Neural cell (in vitro differentiated cells): ENCODE data around the gene MIGA2. TPM values are rescaled to one million over a fixed set of nuclear protein-coding genes. Genes with fewer than 3 reads are reported as not detected.

Experiments used
- H2AFZ ChIP-seq: fragments of 200-600, 300-800 bp; sonication (generic), shearing (Covaris generic); 2 replicates; pipeline ENCODE4 v1.6.0; 2014; ENCODE audit warnings: low read depth, mild to moderate bottlenecking, antibody characterized with exemption, low read length, moderate library complexity
- H3F3A ChIP-seq: fragments of 200-600 bp; shearing (Covaris generic); 2 replicates; pipeline ENCODE4 v1.6.1; 2016; ENCODE audit warnings: mild to moderate bottlenecking, moderate library complexity, mixed read lengths, antibody characterized with exemption, low read length; ENCODE audit not compliant: insufficient read depth, poor library complexity, severe bottlenecking
- H3K27ac ChIP-seq: fragments of 200-600, 300-800 bp; sonication (generic), shearing (Covaris generic); 2 replicates; pipeline ENCODE4 v1.5.1; 2014; ENCODE audit warnings: mild to moderate bottlenecking, low read length, moderate library complexity
- H3K27me3 ChIP-seq: fragments of 300-800, 200-600 bp; sonication (generic), shearing (Covaris generic); 2 replicates; pipeline ENCODE4 v1.6.0; 2014; ENCODE audit warnings: mild to moderate bottlenecking, low read depth, low read length, moderate library complexity; ENCODE audit not compliant: insufficient read depth
- H3K36me3 ChIP-seq: fragments of 300-800, 200-600 bp; sonication (generic), shearing (Covaris generic); 2 replicates; pipeline ENCODE4 v1.5.1; 2014; ENCODE audit warnings: mild to moderate bottlenecking, antibody characterized with exemption, low read length, moderate library complexity; ENCODE audit not compliant: insufficient read depth
- H3K4me2 ChIP-seq: fragments of 300-800, 200-600 bp; sonication (generic), shearing (Covaris generic); 2 replicates; pipeline ENCODE4 v1.6.0; 2014; ENCODE audit warnings: mild to moderate bottlenecking, low read length
- H3K4me3 ChIP-seq: fragments of 300-800, 200-600 bp; sonication (generic), shearing (Covaris generic); 2 replicates; pipeline ENCODE4 v1.5.1; 2014; ENCODE audit warnings: mild to moderate bottlenecking, low read length, moderate library complexity
- H3K79me2 ChIP-seq: fragments of 200-600 bp; shearing (Covaris generic); replicated peaks from 2 replicates; pipeline ENCODE4 v1.6.0; 2014; ENCODE audit warnings: mild to moderate bottlenecking, low read length, moderate library complexity; ENCODE audit not compliant: insufficient read depth
- H3K9ac ChIP-seq: fragments of 300-800, 200-600 bp; sonication (generic), shearing (Covaris generic); 2 replicates; pipeline ENCODE4 v1.6.1; 2016; ENCODE audit warnings: mild to moderate bottlenecking, low read length, mixed read lengths
- H3K9me2 ChIP-seq: fragments of 200-600 bp; shearing (Covaris generic); 2 replicates; pipeline ENCODE4 v1.6.1; 2016; ENCODE audit warnings: mild to moderate bottlenecking, low read length, mixed read lengths; ENCODE audit not compliant: insufficient read depth
- H3K9me3 ChIP-seq: fragments of 200-600, 300-800 bp; sonication (generic), shearing (Covaris generic); 2 replicates; pipeline ENCODE4 v1.6.1; 2016; ENCODE audit warnings: mild to moderate bottlenecking, mixed run types, low read length, moderate library complexity, mixed read lengths
- H4K20me1 ChIP-seq: fragments of 200-600 bp; shearing (Covaris generic); 2 replicates; pipeline ENCODE4 v1.6.1; 2016; ENCODE audit warnings: mild to moderate bottlenecking, mixed run types; ENCODE audit not compliant: insufficient read depth
- CTCF ChIP-seq: fragments of 450-650 bp; IDR thresholded peaks from 2 replicates; pipeline ENCODE4 v1.5.1; 2014; ENCODE audit warnings: antibody characterized with exemption, mild to moderate bottlenecking, moderate library complexity; ENCODE audit not compliant: poor library complexity, severe bottlenecking
- EP300 ChIP-seq: fragments of 450-650 bp; conservative IDR thresholded peaks from 2 replicates; pipeline ENCODE4 v1.6.1; 2014; ENCODE audit warnings: antibody characterized with exemption, mild to moderate bottlenecking, moderate library complexity; ENCODE audit not compliant: poor library complexity, severe bottlenecking
- EZH2 ChIP-seq: fragments of 200-600, 300-800 bp; shearing (Covaris generic), sonication (generic); IDR thresholded peaks from 2 replicates; pipeline ENCODE4 v1.6.1; 2014; ENCODE audit warnings: antibody characterized with exemption, low read length, borderline replicate concordance, mild to moderate bottlenecking; ENCODE audit not compliant: insufficient read depth, poor library complexity, severe bottlenecking
- MXI1 ChIP-seq: fragments of 450-650 bp; conservative IDR thresholded peaks from 2 replicates; pipeline ENCODE4 v1.6.1; 2014; ENCODE audit warnings: antibody characterized with exemption, mild to moderate bottlenecking; ENCODE audit not compliant: poor library complexity, severe bottlenecking
- POLR2AphosphoS5 ChIP-seq: IDR thresholded peaks from 2 replicates; pipeline ENCODE4 v1.6.1; 2012
- RAD21 ChIP-seq: fragments of 450-650 bp; conservative IDR thresholded peaks from 2 replicates; pipeline ENCODE4 v1.6.1; 2014; ENCODE audit warnings: antibody characterized with exemption, mild to moderate bottlenecking, moderate library complexity
- REST ChIP-seq: IDR thresholded peaks from 2 replicates; pipeline ENCODE4 v1.6.1; 2012; ENCODE audit warnings: borderline replicate concordance
- SMC3 ChIP-seq: fragments of 450-650 bp; conservative IDR thresholded peaks from 2 replicates; pipeline ENCODE4 v1.6.1; 2014; ENCODE audit warnings: antibody characterized with exemption, mild to moderate bottlenecking, moderate library complexity; ENCODE audit not compliant: poor library complexity
- TAF1 ChIP-seq: IDR thresholded peaks from 2 replicates; pipeline ENCODE4 v1.6.1; 2012; ENCODE audit warnings: low read depth
- polyA plus RNA-seq: library from polyadenylated mRNA; depleted of rRNA; stranded (reverse); fragments of >200 nt; gene quantifications from 2 replicates; pipeline ENCODE4 v1.2.3, GENCODE V29; 2014

Gene MIGA2
- polyA plus RNA-seq, 1 donor from 2014 or later: 42.4 TPM

- no peaks in the 10 kb centered on the region for H3K36me3 ChIP-seq
- no peaks in the 10 kb centered on the region for H3K27me3 ChIP-seq
- H3K4me3 ChIP-seq: no peak overlapping the region
- H3F3A ChIP-seq: no peaks in the 10 kb centered on the region
- H3K9me3 ChIP-seq: no peaks in the 10 kb centered on the region
- no peaks in the 10 kb centered on the region for H4K20me1 ChIP-seq
- H3K4me2 ChIP-seq: no peak overlapping the region
- H2AFZ ChIP-seq: no peak overlapping the region
- H3K79me2 ChIP-seq: no peaks in the 10 kb centered on the region
- H3K9ac ChIP-seq: no peak overlapping the region
- no peak overlapping the region for H3K27ac ChIP-seq
- TF ChIP-seq MXI1 (no peak), EP300 (no peak), RAD21 (no peak), EZH2 (no peak), TAF1 (no peak), REST (no peak), POLR2AphosphoS5 (no peak), SMC3 (no peak), CTCF (no peak)
- no peaks in the 10 kb centered on the region for H3K9me2 ChIP-seq
Measured at GRCh38 chr9:129075996-129076639, 39.7 kb downstream of the MIGA2 start.

- H3K27me3 ChIP-seq: no peaks in the 10 kb centered on the region
- TF ChIP-seq TAF1: no peak
- no peak for TF ChIP-seq POLR2AphosphoS5
- TF ChIP-seq RAD21: no peak
- TF ChIP-seq REST: no peak
- no peak for TF ChIP-seq CTCF
- TF ChIP-seq SMC3: no peak
- TF ChIP-seq MXI1: no peak
- no peaks in the 10 kb centered on the region for H3F3A ChIP-seq
- no peaks in the 10 kb centered on the region for H4K20me1 ChIP-seq
- H3K9me2 ChIP-seq: no peaks in the 10 kb centered on the region
- H3K27ac ChIP-seq: no peak overlapping the region
- no peak overlapping the region for H2AFZ ChIP-seq
- H3K4me2 ChIP-seq: no peak overlapping the region
- no peak overlapping the region for H3K4me3 ChIP-seq
- H3K9me3 ChIP-seq: no peaks in the 10 kb centered on the region
- H3K79me2 ChIP-seq: peaks cover 4% of the 10 kb centered on the region
- no peaks in the 10 kb centered on the region for H3K36me3 ChIP-seq
- H3K9ac ChIP-seq: no peak overlapping the region
Measured at GRCh38 chr9:129076640-129077037, 40.2 kb downstream of the MIGA2 start.
